HEK293T (cell line): ENCODE data around the gene SLF2.

Source experiments
- ELF4 ChIP-seq: fragments of 450-650 bp; IDR thresholded peaks from 2 replicates; pipeline ENCODE4 v1.6.1; 2017; ENCODE audit warnings: antibody characterized with exemption
- FOXA1 ChIP-seq: fragments of 450-650 bp; IDR thresholded peaks from 2 replicates; pipeline ENCODE4 v1.6.1; 2016; ENCODE audit warnings: mild to moderate bottlenecking
- FOXK2 ChIP-seq: fragments of 450-650 bp; IDR thresholded peaks from 2 replicates; pipeline ENCODE4 v1.6.1; 2016; ENCODE audit warnings: mild to moderate bottlenecking
- FOXM1 ChIP-seq: fragments of 450-650 bp; IDR thresholded peaks from 2 replicates; pipeline ENCODE4 v1.6.1; 2017; ENCODE audit warnings: mild to moderate bottlenecking, borderline replicate concordance
- TF ChIP-seq, protein P1 (sequence below): fragments of 450-650 bp; IDR thresholded peaks from 2 replicates; pipeline ENCODE4 v1.6.1; 2016

DNA sequence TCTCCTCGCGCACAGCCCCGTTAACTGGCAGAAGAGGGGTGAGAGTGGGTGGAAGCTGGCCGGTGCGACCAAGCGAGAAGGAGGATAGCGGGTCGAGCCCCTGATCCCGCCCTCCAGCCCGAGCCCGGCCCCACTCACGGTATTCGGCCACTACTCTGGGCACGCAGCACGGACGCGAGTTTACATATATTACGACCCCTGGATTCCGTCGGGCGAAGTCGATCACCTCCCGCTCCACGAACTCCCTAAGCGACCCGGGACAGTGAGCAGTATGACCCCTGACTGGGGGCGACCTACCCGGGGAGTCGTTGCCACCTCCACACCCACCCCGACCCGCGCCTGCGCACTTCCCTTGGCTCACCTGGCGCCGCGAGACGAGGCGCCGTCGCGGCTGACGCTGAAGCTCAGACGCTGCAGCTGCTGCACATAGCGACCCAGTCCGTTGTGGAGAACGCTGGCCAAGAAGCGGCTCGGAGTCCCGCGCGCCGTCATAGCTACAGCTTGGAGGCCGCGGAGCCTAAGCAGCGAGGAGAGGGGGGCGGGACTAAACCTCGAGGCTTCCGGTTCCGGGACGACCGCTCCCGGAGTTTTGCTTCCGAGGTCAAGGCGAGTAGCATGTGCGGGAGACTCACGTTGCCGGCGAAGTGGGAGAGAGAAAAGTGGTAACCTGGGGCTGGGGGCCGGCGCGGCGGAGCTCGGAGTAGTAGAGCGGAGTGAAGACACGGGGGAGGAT, 74.4 kb downstream of the SLF2 start, which contains the start of the genes MRPL43 and TWNK:
- TF ChIP-seq ELF4 (peak; percentile 64), FOXM1 (no peak), FOXA1 (no peak), FOXK2 (no peak)
- TF ChIP-seq, protein P1, sequence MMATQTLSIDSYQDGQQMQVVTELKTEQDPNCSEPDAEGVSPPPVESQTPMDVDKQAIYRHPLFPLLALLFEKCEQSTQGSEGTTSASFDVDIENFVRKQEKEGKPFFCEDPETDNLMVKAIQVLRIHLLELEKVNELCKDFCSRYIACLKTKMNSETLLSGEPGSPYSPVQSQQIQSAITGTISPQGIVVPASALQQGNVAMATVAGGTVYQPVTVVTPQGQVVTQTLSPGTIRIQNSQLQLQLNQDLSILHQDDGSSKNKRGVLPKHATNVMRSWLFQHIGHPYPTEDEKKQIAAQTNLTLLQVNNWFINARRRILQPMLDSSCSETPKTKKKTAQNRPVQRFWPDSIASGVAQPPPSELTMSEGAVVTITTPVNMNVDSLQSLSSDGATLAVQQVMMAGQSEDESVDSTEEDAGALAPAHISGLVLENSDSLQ: peak; percentile 66
